GM12865 (cell line): Measurements from ENCODE around the gene FGF14.
A peak's percentile ranks its signal among the peaks of the same experiment; 100 is the strongest.
"Not testable (repeated sequence)": the region's sequence is repeated elsewhere in the genome, so short reads cannot be mapped to it uniquely, and the experiment has no call there.

Experiments
- DNase-seq: peaks from one replicate; pipeline ENCODE4 v3.0.0; 2010; ENCODE audit warnings: low read depth
- H3K4me3 ChIP-seq: 2 replicates; pipeline ENCODE4 v1.5.1; 2011; ENCODE audit warnings: mild to moderate bottlenecking, low read depth, low read length, control low read depth
- TF ChIP-seq, protein P1 (sequence below): IDR thresholded peaks from 2 replicates; pipeline ENCODE4 v1.5.1; 2011; ENCODE audit warnings: low read length, control low read depth, low read depth, inconsistent platforms; ENCODE audit not compliant: insufficient read depth; ENCODE audit errors: missing control alignments

FGF14 gene

DNA sequence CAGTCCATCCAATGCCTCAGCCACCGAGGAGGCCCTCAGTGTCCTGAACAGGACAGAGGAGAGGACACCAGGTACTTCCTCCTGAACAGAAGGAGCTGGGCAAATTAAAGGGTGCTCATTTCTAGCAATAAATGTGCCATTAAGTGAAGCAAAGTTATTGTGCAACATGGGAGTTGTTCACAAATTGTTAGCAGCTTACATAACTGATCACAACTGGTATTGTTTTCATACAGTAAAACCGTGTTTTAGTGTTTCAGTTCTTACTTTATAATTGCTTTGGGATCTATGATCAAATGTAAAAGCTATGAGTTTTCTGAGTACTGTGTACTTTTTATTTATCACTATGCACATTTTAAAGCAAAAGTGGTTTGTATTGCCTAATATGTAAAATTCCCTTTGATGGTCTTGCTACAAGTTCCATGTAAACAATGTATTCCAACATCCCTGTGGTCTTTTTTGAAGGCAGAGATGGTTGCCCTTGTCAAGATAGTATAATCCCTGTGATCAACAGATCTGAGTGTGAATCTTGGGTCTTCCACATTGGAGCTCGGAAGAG is 263.1 kb downstream of the FGF14 start:
- TF ChIP-seq, protein P1, sequence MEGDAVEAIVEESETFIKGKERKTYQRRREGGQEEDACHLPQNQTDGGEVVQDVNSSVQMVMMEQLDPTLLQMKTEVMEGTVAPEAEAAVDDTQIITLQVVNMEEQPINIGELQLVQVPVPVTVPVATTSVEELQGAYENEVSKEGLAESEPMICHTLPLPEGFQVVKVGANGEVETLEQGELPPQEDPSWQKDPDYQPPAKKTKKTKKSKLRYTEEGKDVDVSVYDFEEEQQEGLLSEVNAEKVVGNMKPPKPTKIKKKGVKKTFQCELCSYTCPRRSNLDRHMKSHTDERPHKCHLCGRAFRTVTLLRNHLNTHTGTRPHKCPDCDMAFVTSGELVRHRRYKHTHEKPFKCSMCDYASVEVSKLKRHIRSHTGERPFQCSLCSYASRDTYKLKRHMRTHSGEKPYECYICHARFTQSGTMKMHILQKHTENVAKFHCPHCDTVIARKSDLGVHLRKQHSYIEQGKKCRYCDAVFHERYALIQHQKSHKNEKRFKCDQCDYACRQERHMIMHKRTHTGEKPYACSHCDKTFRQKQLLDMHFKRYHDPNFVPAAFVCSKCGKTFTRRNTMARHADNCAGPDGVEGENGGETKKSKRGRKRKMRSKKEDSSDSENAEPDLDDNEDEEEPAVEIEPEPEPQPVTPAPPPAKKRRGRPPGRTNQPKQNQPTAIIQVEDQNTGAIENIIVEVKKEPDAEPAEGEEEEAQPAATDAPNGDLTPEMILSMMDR = no peak
- no peak for DNase-seq
- no peak overlapping the region for H3K4me3 ChIP-seq

DNA sequence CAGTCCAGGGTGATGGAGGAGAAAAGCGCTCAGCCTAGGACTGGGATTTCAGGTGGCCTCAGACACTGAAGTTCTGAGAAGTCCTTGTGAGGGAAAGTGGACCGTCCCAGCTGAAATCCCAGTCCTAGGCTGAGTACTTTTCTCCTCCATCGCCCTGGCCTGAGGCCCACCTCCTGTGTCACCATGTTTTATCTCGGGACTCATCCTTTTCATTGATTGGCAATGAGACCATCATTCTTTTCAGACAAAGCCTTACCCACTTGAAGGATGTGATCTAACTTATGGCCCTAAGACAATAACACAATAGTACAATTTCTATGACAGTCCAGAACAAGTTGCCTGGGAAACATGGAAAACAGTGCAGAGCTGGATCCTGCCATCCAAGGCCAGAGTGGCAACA is 263.9 kb downstream of the FGF14 start:
- DNase-seq, H3K4me3 ChIP-seq: not testable (repeated sequence)

DNA sequence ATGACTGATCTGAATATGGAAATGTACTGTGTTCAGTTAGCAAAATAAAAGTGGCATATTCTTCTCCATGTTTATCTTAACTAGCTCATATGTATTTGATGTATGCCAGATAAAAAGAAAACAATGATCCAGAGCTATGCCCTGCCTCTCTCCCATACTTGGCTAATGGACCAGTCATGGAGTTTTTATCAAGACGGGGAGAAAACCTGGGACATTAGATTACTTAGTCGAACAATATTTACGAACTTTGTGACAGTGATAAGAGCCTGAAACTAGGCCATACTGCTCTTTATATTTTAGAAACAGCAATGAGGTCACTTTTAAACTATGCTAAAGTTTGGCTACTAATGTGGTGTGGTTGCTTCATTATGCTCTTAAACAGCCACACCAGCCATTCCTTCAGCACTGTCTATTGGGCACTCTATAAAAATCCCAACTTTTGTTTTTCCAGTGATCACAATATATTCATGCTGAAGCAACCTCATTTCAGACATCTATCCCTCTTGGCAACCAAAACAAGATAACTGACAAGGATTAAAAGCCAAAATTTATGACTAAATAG is 265.0 kb downstream of the FGF14 start:
- DNase-seq = no peak

DNA sequence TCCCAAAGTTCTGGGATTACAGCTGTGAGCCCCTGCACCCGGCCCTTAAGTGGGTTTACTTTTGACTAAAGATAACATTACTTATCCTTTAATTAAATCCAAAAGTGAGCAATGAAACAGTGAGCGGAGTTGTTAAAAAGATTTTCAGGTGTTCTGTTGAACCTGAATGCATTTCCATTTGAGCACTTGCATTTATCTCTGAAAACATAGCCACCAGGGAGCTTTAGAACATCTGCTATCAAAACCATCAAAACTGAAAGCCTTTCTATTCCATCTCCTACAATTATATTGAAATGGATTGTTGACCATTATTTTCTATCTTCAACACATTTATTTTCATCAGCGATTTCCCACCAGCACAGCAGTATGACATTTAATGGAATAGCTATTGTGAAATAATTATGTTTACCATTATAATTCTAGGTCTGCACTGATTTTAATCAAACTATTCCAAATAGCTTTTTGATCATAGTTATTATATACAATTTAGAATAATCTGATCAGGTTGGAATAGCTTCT is 269.0 kb downstream of the FGF14 start:
- TF ChIP-seq, protein P1 = no peak
- H3K4me3 ChIP-seq = no peak overlapping the region
- no peak for DNase-seq

More for the DNA sequence above, 265.0 kb downstream of the FGF14 start:
- no peak overlapping the region for H3K4me3 ChIP-seq
- TF ChIP-seq, protein P1 = no peak

DNA sequence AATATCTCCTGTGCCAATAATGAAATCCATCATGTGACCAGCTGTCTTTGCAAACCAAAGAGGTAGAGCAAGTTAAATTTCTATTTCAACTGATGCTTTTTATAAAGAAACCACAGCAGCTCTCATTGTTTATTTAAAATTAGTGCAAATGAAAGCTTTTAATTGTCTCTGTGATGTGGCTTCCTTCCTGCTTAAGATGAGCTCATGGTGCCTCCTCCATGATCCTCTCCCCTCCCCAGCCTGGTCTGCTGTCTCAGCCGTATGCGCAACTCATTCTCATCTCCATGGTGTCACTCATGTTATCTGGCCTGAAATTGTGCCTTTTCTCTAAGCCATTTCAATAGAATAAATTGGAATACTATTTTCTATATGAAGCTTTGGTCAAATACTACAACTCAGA is 270.6 kb downstream of the FGF14 start:
- TF ChIP-seq, protein P1 = no peak
- H3K4me3 ChIP-seq = no peak overlapping the region
- DNase-seq = no peak

DNA sequence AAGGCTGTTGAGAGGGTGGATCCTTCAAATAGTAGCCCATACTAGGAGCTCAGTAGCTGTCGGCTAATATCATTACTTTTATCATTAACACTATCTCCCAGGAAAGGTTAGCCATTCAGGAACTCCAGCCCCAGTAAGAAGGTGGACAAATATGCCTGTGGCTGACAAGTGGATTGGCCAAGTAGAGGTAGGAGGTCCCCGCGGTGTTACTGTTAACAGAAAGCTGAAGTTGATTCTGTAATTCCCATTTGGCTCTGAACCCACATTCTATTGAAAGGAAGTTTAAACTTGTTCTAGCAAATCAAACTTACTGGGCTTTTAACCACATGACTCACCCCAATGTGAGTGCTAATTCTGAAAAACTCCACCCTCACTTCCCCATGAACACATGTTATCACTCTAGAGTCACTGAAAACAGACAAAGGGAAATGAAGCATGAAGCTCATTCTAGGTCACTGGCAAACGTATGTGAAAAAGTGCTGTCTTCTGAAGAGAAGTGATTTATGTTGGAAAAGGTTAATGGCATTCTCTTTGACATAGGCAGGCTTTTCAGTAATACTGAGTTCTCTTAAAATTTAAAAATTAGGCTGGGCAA is 273.5 kb downstream of the FGF14 start:
- DNase-seq = peak; percentile 23
- TF ChIP-seq, protein P1 = no peak
- no peak overlapping the region for H3K4me3 ChIP-seq

DNA sequence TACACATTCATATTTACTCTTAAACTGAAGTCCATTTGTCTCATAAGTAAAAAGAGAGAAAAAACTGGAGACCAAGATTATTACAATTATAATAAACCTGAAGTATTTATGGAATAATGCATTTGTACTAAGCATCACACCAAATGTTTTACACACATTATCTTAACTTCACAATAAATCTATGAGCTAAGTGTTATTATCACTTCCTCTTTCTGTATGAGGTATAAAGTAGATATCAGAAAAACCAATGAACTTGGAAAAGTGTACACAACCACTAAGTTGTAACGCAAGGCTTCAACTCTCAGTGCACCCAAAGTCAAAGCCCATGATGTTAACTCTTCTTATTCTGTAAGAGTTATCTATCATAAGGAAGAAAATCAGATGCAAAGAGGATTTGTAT is 274.7 kb downstream of the FGF14 start:
- H3K4me3 ChIP-seq = no peak overlapping the region
- DNase-seq = no peak
- TF ChIP-seq, protein P1 = no peak
